Gastroesophageal sphincter (tissue), 4 donors: ENCODE measurements around the gene OR2W3. TPM values are rescaled to one million over a fixed set of nuclear protein-coding genes. Genes with fewer than 3 reads are reported as not detected.

ENCODE experiments used
- ATAC-seq: fragments of 150-250 bp; one replicate; pipeline ENCODE4 v1.9.1; 2016; ENCODE audit warnings: mild to moderate bottlenecking, moderate library complexity
- H3K27ac ChIP-seq, 4 donors: fragments of 200-600 bp; sonication (generic) in 3 of 4; 1 replicate in 3 of 4; 2 replicates in 1 of 4; pipeline ENCODE4 v1.5.1; 2016 to 2019
- H3K27me3 ChIP-seq: fragments of 200-600 bp; sonication (generic); one replicate; pipeline ENCODE4 v1.5.1; 2019
- H3K36me3 ChIP-seq, 2 donors: fragments of 200-600 bp; sonication (generic); one replicate each; pipeline ENCODE4 v1.5.1; 2019; ENCODE audit warnings: control low read depth in 1 of 2
- H3K4me1 ChIP-seq, 3 donors: fragments of 200-600 bp; sonication (generic); 1 replicate in 2 of 3; 2 replicates in 1 of 3; pipeline ENCODE4 v1.5.1; 2016 to 2019; ENCODE audit warnings: control low read depth in 2 of 3
- H3K4me3 ChIP-seq, 2 donors: fragments of 200-600 bp; sonication (generic); one replicate each; pipeline ENCODE4 v1.5.1; 2019; ENCODE audit warnings: mild to moderate bottlenecking in 1 of 2, moderate library complexity in 1 of 2
- H3K9me3 ChIP-seq, 3 donors: fragments of 200-600 bp; sonication (generic); one replicate each; pipeline ENCODE4 v1.5.1; 2017 to 2019; ENCODE audit warnings: control low read depth in 2 of 3
- CTCF ChIP-seq, 4 experiments: fragments of 200-600 bp in 2 of 4; fragments of 450-650 bp in 2 of 4; sonication (generic) in 1 of 4; IDR thresholded peaks; one replicate each; pipeline ENCODE4 v1.5.1; 2017 to 2019; ENCODE audit warnings: antibody characterized with exemption in 4 of 4, mild to moderate bottlenecking in 2 of 4, moderate library complexity in 2 of 4
- EP300 ChIP-seq: sonication (generic); formaldehyde crosslinking; IDR thresholded peaks from one replicate; pipeline ENCODE4 v1.6.1; 2017; ENCODE audit warnings: antibody characterized with exemption, mild to moderate bottlenecking
- POLR2A ChIP-seq, 2 donors: fragments of 450-650 bp; IDR thresholded peaks; one replicate each; pipeline ENCODE4 v1.6.1; 2017; ENCODE audit warnings: antibody characterized with exemption in 2 of 2, mild to moderate bottlenecking in 2 of 2, moderate library complexity in 1 of 2
- POLR2AphosphoS5 ChIP-seq: sonication (generic); formaldehyde crosslinking; IDR thresholded peaks from one replicate; pipeline ENCODE4 v1.6.1; 2017; ENCODE audit warnings: antibody characterized with exemption
- WGBS, 2 donors: methylation state at CpG; one replicate each; pipeline ENCODE4 v1.1.5; 2018; ENCODE audit warnings: low coverage in 1 of 2; 5-methylcytosine and 5-hydroxymethylcytosine counted together
- total RNA-seq, 4 donors: library from RNA; depleted of rRNA; stranded (reverse); fragments of >200 nt; gene quantifications; one replicate each; pipeline ENCODE4 v1.1.0, GENCODE V29; 2016

Gene OR2W3
- 1 to 10 TPM in 1 of 4 donors, under 1 TPM in 2, not detected in 1; 0.39 to 1.6 (median 0.40) TPM for total RNA-seq

GRCh38 chr1:247895163-247895637 lies at the start of gene OR2W3:
TSS of gene OR2W3 (plus strand) at chr1:247895587. CDS start at chr1:247895587, 0 bp downstream.
- H3K4me3 ChIP-seq: no peak within 1 kb of the TSS
- H3K9me3 ChIP-seq: no peaks in the 10 kb centered on the region
- H3K4me1 ChIP-seq: no peaks in the 10 kb centered on the region
- H3K27ac ChIP-seq: no peak within 1 kb of the TSS
- H3K36me3 ChIP-seq: no peaks in the 10 kb centered on the region
- TF ChIP-seq POLR2A (IDR thresholded peaks at IDR 0.05): no peak
- no peak for TF ChIP-seq POLR2AphosphoS5
- TF ChIP-seq EP300: no peak
- no peak for TF ChIP-seq CTCF (IDR thresholded peaks at IDR 0.05)
- no peaks in the 10 kb centered on the region for H3K27me3 ChIP-seq
- 29 to 44% methylated on average over 2 of the region's 2 CpGs for WGBS, 2 donors
- no peak for ATAC-seq

GRCh38 chr1:247845693-247846017 lies 49.7 kb upstream of the OR2W3 start:
- Histone ChIP-seq H3K4me3 (no peak overlapping the region), H3K4me1 (no peaks in the 10 kb centered on the region), H3K9me3 (no peaks in the 10 kb centered on the region), H3K27ac (no peak overlapping the region), H3K27me3 (no peaks in the 10 kb centered on the region), H3K36me3 (no peaks in the 10 kb centered on the region)
- 77% methylated on average over 5 of the region's 5 CpGs for WGBS, 2 donors
- ATAC-seq: no peak
- TF ChIP-seq CTCF (IDR thresholded peaks at IDR 0.05): no peak
- no peak for TF ChIP-seq POLR2AphosphoS5
- TF ChIP-seq POLR2A (IDR thresholded peaks at IDR 0.05): no peak
- TF ChIP-seq EP300: no peak

GRCh38 chr1:247848346-247848745 lies 47.0 kb upstream of the OR2W3 start:
- H3K36me3 ChIP-seq: no peaks in the 10 kb centered on the region
- no peak overlapping the region for H3K27ac ChIP-seq
- peaks cover 2% of the 10 kb centered on the region for H3K27me3 ChIP-seq
- WGBS, 2 donors: 67 to 83% methylated on average over 7 of the region's 7 CpGs
- H3K4me1 ChIP-seq: no peaks in the 10 kb centered on the region
- no peak for ATAC-seq
- no peak overlapping the region for H3K4me3 ChIP-seq
- no peak for TF ChIP-seq POLR2A (IDR thresholded peaks at IDR 0.05)
- no peak for TF ChIP-seq EP300
- no peak for TF ChIP-seq POLR2AphosphoS5
- TF ChIP-seq CTCF (IDR thresholded peaks at IDR 0.05): no peak
- H3K9me3 ChIP-seq: no peaks in the 10 kb centered on the region

GRCh38 chr1:247849616-247850015 lies 45.8 kb upstream of the OR2W3 start:
- Histone ChIP-seq H3K4me3 (no peak overlapping the region), H3K4me1 (no peaks in the 10 kb centered on the region), H3K9me3 (no peaks in the 10 kb centered on the region), H3K27ac (no peak overlapping the region), H3K36me3 (no peaks in the 10 kb centered on the region), H3K27me3 (peaks cover 9% of the 10 kb centered on the region)
- no peak for TF ChIP-seq POLR2A (IDR thresholded peaks at IDR 0.05)
- TF ChIP-seq EP300: no peak
- TF ChIP-seq POLR2AphosphoS5: no peak
- no peak for TF ChIP-seq CTCF (IDR thresholded peaks at IDR 0.05)
- no peak for ATAC-seq
- 78 to 92% methylated on average over 1 of the region's 1 CpG for WGBS, 2 donors

DNA sequence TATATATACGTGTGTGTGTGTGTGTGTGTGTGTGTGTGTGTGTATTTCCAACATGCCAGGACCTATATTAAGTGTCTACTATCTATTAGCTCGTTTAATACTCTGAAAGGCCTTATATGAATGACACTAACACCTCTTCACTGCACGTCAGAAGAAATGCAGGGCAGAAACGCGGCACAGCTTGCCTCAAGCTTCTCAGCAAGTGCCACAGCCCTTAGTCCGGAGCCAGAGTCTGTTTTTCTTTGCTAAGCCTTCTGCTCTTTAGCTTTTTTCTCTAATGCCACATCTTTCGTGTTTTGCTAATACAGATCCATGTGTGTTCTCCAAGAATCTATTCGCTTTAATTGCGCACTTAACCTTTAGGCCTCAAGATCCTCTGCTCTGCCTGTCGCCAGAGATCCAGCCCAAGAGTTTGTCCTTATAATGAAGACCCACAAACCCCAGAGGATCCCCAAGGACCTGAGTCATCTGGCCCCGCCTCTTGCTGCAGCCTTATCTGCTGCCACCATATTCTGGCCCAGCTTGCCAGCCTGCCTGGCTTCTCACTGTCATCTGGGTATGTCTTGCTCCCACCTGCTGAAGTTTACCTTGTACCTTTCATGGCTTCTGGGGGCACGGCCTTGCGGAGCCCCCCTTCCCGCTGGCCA lies 40.4 kb upstream of the OR2W3 start:
- H3K27ac ChIP-seq: no peak overlapping the region
- TF ChIP-seq POLR2AphosphoS5 (no peak), POLR2A (IDR thresholded peaks at IDR 0.05) (no peak), CTCF (IDR thresholded peaks at IDR 0.05) (no peak), EP300 (no peak)
- H3K4me3 ChIP-seq: no peak overlapping the region
- H3K4me1 ChIP-seq: peaks cover 0 to 12% (median 0%) of the 10 kb centered on the region in 3 donors
- WGBS, 2 donors: 78 to 79% methylated on average over 11 to 13 of the region's 14 CpGs
- H3K36me3 ChIP-seq: no peaks in the 10 kb centered on the region
- peaks cover 0 to 6% (median 0%) of the 10 kb centered on the region in 3 donors for H3K9me3 ChIP-seq
- ATAC-seq: no peak
- peaks cover 54% of the 10 kb centered on the region for H3K27me3 ChIP-seq
